GM21447 (cell line): ENCODE measurements around the gene MCAM.

ENCODE experiments used
- ATAC-seq: cut with Tn5 transposase; IDR thresholded peaks from one replicate; pipeline ENCODE4 v1.9.1; 2021; ENCODE audit not compliant: unreplicated experiment

Gene MCAM

DNA sequence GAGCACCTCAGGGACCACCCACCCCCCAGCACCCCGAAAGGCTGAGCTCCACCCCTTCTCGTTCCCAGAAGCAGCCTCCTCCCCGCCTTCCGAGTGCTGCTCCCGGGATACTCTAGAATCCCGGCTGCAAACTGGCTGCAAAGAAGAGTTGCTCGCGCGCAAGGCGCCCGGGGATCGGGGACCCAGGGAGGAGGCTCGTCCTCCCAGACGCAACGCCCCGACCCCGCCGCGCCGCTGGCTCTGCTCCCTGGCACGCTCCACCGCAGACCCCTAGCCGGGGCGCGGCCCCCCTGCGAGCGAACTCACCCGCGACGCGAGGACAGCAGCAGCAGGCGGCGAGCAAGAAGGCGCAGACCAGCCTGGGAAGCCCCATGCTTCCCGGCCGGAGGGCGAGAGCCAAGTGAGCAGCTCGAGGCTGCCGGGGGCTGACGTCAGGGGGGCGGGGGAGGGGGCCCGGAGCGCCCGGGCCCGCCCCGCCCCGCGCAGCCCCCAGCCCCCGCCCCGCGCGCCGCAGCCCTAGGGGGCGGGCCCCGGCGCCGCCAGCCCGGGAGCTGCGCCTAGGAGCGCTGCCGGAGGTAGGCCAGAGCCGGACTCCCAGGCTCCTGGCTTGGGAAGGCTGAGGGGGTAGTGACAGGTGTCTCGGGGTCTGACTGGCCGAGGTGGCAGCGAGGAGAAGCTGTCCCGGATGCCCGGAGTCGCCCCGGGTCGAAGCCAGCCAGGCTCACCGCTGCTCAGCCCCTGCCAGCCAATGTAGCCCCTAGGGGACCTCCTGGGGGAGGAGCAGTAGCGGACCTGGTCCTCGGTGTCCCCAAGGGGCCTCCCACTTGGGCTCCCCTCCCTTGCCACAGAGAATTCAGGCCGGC lies at the start of gene MCAM:
TSS of gene MCAM (minus strand) at position 402 of the 863 bp plus-strand sequence. CDS start at position 373, 29 bp downstream.
- no peak for ATAC-seq

- ATAC-seq, result no peak
Observed at GRCh38 chr11:119365071-119365591, 48.2 kb upstream of the MCAM start.

GRCh38 chr11:119363851-119364590 lies 47.1 kb upstream of the MCAM start:
- no peak for ATAC-seq

- ATAC-seq, result no peak
Observed at GRCh38 chr11:119363081-119363850, 46.3 kb upstream of the MCAM start.

DNA sequence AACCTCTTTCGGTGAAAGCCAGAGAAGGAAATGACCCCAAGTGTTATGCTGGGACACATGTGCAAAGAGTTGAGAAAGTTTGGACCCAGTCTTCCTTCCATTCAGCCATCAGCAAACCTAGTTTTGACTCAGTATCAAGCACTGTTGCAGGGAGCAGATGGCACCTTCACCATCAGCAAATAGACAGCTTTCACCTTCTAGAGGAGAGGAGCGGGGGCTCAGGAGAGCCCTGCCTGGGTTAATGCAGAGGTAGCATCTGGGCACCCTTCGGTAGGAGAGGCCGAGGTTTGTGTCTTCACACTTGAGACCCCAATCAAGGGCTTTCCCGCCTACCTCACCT lies 45.8 kb upstream of the MCAM start:
- ATAC-seq, result no peak

DNA sequence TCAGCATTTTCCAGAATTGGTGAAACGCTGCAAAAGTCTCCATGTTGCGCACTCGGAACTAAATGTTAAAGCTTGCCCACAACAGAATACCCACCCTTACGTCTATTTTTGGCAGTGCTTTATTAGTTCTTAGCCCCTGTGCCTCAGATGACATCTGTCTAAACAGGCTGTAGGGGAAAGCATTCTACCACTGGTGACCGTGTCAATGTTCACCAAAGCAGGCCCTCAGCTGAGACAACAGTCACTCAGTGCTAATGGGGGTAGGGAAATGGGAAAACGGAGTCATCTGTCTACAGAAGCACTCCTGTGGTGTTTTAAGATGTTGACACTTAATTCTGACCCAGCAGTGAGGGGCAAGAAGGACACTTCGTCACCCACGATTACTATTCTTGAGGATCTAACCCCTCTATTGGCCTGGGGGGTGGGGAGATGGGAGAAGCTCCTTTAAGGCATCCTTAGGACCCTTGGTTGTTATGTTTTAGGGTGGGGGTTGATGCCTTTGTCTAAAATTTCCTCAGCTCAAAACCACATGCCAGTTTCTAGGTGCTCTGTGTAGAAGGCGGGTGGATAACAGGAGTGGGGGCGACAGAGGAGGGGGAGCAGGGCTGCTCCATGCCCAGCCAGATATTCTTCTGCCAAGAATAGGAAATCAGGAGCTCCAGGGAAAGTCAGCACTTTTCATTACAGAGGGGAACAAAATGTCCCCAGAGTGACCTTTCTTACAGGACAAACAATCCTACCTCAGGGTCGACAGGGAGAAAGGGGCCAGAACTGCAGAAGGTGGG lies 45.2 kb upstream of the MCAM start:
- no peak for ATAC-seq

DNA sequence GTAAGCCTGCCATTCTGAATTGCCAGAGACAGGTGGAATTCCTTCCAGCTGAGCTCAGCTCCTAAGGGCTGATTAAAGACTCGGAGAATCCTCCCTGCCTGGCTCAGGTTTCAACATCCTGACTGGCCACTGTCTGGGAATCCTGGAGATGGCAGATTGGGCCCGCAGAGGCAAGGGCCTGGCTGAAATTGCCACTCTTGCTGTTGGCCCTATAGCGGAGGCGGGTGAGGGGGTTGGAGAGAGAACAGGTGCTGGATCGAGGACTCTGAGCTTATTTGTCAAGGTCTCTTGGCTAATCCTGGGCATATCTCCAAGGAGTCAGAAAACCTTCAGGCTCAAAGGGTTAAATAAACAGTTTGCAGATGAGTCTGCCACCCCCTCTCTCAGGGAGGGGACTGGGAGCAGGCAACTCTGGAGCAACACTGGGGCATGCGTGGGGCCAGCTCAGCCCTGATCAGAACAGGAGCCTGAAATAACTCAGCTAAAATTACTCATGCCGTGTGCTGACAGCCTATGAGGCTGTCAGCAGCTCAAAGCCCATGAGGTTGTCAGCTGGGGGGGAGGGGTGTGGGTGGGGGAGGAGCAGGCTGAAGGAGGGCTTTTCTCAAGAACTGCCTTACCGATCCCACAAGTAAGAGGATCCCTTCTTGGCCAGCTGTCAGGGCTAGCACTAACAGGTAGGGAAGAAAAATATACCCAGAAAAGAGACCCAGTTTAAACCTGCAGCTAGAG lies 44.3 kb upstream of the MCAM start:
- ATAC-seq, result no peak

DNA sequence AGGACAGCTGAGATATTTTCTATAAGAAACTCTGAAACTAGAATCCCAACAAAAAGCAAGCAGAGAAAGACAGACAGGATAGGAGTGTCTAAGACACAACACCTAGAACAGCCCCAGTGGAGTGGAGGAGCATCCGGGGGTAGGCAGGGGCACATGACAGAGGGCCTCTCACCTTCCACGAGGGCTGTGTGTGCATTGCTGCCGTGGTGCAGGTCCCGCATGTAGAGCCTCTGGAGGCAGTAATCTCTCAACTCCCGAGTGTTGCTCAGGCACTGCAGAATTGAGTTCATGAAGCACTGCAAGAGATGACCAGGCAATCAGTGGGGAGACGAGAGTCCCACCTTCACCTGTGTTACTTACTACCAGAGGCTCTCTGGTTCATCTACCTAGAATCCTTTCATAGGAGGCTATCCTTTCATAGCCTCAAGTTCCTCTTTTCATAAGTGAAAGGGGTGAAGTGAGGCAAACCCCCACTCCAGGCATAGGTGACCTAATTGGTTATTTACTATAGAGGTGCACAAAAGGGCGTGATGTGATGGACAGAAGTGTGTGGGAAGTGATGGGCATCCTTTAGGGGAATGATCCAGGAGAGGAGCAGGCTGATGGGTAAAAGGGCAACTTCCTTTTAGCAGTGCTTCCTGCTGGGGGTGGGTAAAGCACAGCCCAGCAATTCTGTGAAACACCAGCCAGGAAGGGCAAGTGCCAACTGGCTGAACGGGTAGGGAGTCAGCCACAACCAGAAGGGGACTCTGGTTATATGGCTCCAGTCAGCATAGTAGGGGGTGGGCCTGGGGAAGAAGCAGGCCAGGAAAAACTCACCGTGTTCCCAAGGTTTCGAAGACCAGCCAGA lies 42.7 kb upstream of the MCAM start:
- ATAC-seq, result no peak

- ATAC-seq, result no peak
Observed at GRCh38 chr11:119357074-119357473, 40.1 kb upstream of the MCAM start.

GRCh38 chr11:119356349-119357031 lies 39.6 kb upstream of the MCAM start:
- ATAC-seq, result peak; percentile 79

DNA sequence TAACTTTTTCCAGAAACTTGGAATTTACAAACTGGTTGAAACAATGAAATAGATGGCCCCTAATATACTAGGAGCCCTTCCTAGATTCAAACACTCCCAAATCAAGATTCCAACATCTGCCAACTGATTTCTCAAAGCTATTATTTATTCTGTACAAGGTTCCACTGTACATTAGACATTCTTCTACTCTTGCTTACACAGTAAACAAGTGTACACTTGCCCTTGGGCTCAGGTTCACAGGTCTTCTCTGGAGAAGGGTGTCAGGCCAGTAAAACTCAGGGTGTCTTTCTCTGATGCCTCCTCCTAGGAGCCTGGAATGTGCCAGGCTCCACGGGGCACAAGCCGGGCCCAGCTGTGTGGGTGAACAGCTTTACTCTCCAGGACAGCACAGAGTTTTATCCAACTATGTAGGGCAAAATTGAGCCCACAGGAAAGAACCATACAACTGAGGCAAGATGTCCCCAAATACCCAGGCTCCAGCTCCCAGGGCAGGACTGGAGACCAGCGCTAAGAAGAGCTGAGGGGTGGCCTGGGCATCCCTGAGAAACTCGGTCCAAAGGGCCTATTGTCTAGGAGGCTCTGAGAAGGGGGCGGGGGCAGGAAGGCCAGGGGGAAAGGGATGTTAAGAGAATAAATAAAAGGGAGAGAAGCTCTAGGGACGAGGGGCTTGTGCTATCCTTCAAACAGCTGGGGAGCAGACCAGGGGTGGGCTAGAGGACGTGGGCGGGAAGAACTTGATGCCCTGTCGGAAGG lies 38.3 kb upstream of the MCAM start:
- no peak for ATAC-seq

GRCh38 chr11:119352857-119353260 lies 35.9 kb upstream of the MCAM start:
- no peak for ATAC-seq

- ATAC-seq, result no peak
Observed at GRCh38 chr11:119351232-119351631, 34.3 kb upstream of the MCAM start.

- ATAC-seq, result no peak
Observed at GRCh38 chr11:119350302-119350701, 33.4 kb upstream of the MCAM start.

- no peak for ATAC-seq
Observed at GRCh38 chr11:119347940-119348605, 31.1 kb upstream of the MCAM start.

GRCh38 chr11:119347242-119347641 lies 30.3 kb upstream of the MCAM start:
- ATAC-seq, result no peak

GRCh38 chr11:119346605-119347004 lies 29.7 kb upstream of the MCAM start, which contains the start of gene MFRP:
Gene MFRP, minus strand, starts transcription at chr11:119346705. Its CDS starts 192 bp downstream, at chr11:119346513.
- ATAC-seq, result no peak
